K562 (cell line): ENCODE results near the gene NAALAD2.

ENCODE experiments used
- EZH2 ChIP-seq: IDR thresholded peaks from 2 replicates; pipeline ENCODE4 v1.6.1; 2012; ENCODE audit warnings: low read depth, mild to moderate bottlenecking, inconsistent platforms, low read length, borderline replicate concordance
- FOXA1 ChIP-seq: fragments of 450-650 bp; IDR thresholded peaks from 2 replicates; pipeline ENCODE4 v1.6.1; 2016; ENCODE audit warnings: mild to moderate bottlenecking, borderline replicate concordance
- TF ChIP-seq, protein P1 (sequence below), 3 experiments: IDR thresholded peaks in 2 of 3; conservative IDR thresholded peaks in 1 of 3; 2 replicates each; pipeline ENCODE4 v1.5.1; 2011 to 2012; ENCODE audit warnings: low read length in 3 of 3, mild to moderate bottlenecking in 3 of 3, control low read depth in 2 of 3, improper control_type of control experiment in 1 of 3, inconsistent platforms in 1 of 3, low read depth in 1 of 3, mixed read lengths in 1 of 3, moderate library complexity in 1 of 3; ENCODE audit not compliant: insufficient read depth in 2 of 3
- TF ChIP-seq, protein P2 (sequence below), 2 experiments: IDR thresholded peaks; 2 replicates each; pipeline ENCODE4 v1.6.1; 2011; ENCODE audit warnings: borderline replicate concordance in 1 of 2, control low read depth in 1 of 2, low read depth in 1 of 2, low read length in 1 of 2, mild to moderate bottlenecking in 1 of 2, mixed read lengths in 1 of 2, moderate library complexity in 1 of 2; ENCODE audit not compliant: insufficient read depth in 1 of 2, insufficient read length in 1 of 2, poor library complexity in 1 of 2, severe bottlenecking in 1 of 2; ENCODE audit errors: extremely low read depth in 1 of 2

DNA sequence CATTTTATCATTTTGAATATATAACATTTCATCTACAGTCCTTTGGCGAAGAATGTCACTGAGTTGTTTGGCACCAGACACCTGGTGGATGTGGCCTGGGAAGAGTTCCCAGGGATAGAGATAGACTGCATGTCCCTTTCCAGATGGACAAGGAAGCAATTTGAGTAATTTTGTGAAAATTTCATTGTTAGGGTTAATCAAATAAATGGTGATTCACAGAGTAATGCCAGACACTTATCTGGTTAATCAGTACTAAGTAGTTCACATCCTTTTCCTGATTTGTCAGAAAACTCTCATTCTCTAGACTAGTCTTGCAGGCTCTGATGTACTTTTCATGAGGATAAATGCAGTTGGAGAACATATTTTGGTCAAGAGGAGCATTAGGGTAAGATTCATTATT is 41.6 kb downstream of the NAALAD2 start:
- TF ChIP-seq EZH2: no peak
- TF ChIP-seq FOXA1: no peak
- TF ChIP-seq, protein P1, sequence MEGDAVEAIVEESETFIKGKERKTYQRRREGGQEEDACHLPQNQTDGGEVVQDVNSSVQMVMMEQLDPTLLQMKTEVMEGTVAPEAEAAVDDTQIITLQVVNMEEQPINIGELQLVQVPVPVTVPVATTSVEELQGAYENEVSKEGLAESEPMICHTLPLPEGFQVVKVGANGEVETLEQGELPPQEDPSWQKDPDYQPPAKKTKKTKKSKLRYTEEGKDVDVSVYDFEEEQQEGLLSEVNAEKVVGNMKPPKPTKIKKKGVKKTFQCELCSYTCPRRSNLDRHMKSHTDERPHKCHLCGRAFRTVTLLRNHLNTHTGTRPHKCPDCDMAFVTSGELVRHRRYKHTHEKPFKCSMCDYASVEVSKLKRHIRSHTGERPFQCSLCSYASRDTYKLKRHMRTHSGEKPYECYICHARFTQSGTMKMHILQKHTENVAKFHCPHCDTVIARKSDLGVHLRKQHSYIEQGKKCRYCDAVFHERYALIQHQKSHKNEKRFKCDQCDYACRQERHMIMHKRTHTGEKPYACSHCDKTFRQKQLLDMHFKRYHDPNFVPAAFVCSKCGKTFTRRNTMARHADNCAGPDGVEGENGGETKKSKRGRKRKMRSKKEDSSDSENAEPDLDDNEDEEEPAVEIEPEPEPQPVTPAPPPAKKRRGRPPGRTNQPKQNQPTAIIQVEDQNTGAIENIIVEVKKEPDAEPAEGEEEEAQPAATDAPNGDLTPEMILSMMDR (IDR thresholded peaks at IDR 0.05 in 2 of 3, conservative IDR thresholded peaks at IDR 0.05 in 1 of 3; ENCODE audit: insufficient read depth in 2 of 3, low read depth in 1 of 3, low read length in 3 of 3): no peak
- TF ChIP-seq, protein P2, sequence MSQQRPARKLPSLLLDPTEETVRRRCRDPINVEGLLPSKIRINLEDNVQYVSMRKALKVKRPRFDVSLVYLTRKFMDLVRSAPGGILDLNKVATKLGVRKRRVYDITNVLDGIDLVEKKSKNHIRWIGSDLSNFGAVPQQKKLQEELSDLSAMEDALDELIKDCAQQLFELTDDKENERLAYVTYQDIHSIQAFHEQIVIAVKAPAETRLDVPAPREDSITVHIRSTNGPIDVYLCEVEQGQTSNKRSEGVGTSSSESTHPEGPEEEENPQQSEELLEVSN (IDR thresholded peaks at IDR 0.05; ENCODE audit: borderline replicate concordance in 1 of 2, extremely low read depth in 1 of 2, insufficient read depth in 1 of 2, insufficient read length in 1 of 2, low read depth in 1 of 2, low read length in 1 of 2, poor library complexity in 1 of 2, severe bottlenecking in 1 of 2): no peak
